CD14-positive monocyte (primary cell): ENCODE results near the gene FANCM. TPM values are rescaled to one million over a fixed set of nuclear protein-coding genes. Genes with fewer than 3 reads are reported as not detected.

Source experiments
- DNase-seq, 3 donors: peaks; one replicate each; pipeline ENCODE4 v3.0.0-alpha.2; 2011 to 2022
- H2AFZ ChIP-seq: 2 replicates; pipeline ENCODE4 v1.6.0; 2012; ENCODE audit warnings: mild to moderate bottlenecking, low read depth, low read length, inconsistent platforms; ENCODE audit not compliant: insufficient read depth, poor library complexity, severe bottlenecking
- H3K27ac ChIP-seq, 2 donors: 1 replicate in 1 of 2; 2 replicates in 1 of 2; pipeline ENCODE4 v1.5.1; 2012 to 2013; ENCODE audit warnings: low read length in 2 of 2, control low read depth in 1 of 2, inconsistent platforms in 1 of 2, low read depth in 1 of 2, mild to moderate bottlenecking in 1 of 2
- H3K27me3 ChIP-seq, 2 donors: one replicate each; pipeline versions ENCODE4 v1.6.0 to v1.6.1; 2011 to 2013; ENCODE audit warnings: low read length in 2 of 2; ENCODE audit not compliant: control insufficient read depth in 2 of 2, insufficient read depth in 2 of 2
- H3K36me3 ChIP-seq, 2 donors: replicated peaks in 1 of 2; 1 replicate in 1 of 2; 2 replicates in 1 of 2; pipeline versions ENCODE4 v1.5.1 to v1.6.1; 2012 to 2013; ENCODE audit warnings: low read length in 2 of 2, control low read depth in 1 of 2, inconsistent platforms in 1 of 2, mild to moderate bottlenecking in 1 of 2; ENCODE audit not compliant: insufficient read depth in 2 of 2, control insufficient read depth in 1 of 2
- H3K4me1 ChIP-seq, 2 donors: 1 replicate in 1 of 2; 2 replicates in 1 of 2; pipeline versions ENCODE4 v1.5.1 to v1.6.1; 2012 to 2013; ENCODE audit warnings: low read length in 2 of 2, control low read depth in 1 of 2, inconsistent platforms in 1 of 2, mild to moderate bottlenecking in 1 of 2, moderate library complexity in 1 of 2; ENCODE audit not compliant: insufficient read depth in 2 of 2, control insufficient read depth in 1 of 2
- H3K4me2 ChIP-seq: replicated peaks from 2 replicates; pipeline ENCODE3; 2012; ENCODE audit warnings: low read length, moderate library complexity, mild to moderate bottlenecking; ENCODE audit not compliant: poor library complexity, severe bottlenecking; ENCODE audit errors: extremely low read depth
- H3K4me3 ChIP-seq, 3 experiments: fragments of 200-600 bp in 1 of 3; sonication (generic) in 1 of 3; replicated peaks in 1 of 3; 1 replicate in 2 of 3; 2 replicates in 1 of 3; pipeline ENCODE4 v1.5.1; 2011 to 2013; ENCODE audit warnings: low read length in 3 of 3, mild to moderate bottlenecking in 3 of 3, control low read depth in 2 of 3, low read depth in 2 of 3, inconsistent platforms in 1 of 3, moderate library complexity in 1 of 3
- H3K79me2 ChIP-seq: 2 replicates; pipeline ENCODE4 v1.6.0; 2012; ENCODE audit warnings: mild to moderate bottlenecking, control low read depth, inconsistent platforms, low read length, moderate library complexity; ENCODE audit not compliant: insufficient read depth
- H3K9ac ChIP-seq: 2 replicates; pipeline ENCODE4 v1.6.0; 2017; ENCODE audit warnings: low read length, mild to moderate bottlenecking; ENCODE audit not compliant: insufficient read depth, poor library complexity, severe bottlenecking
- H3K9me3 ChIP-seq, 2 donors: replicated peaks in 1 of 2; 1 replicate in 1 of 2; 2 replicates in 1 of 2; pipeline versions ENCODE4 v1.5.1 to v1.6.1; 2012 to 2013; ENCODE audit warnings: low read length in 2 of 2, control low read depth in 1 of 2; ENCODE audit not compliant: control insufficient read depth in 1 of 2, insufficient read depth in 1 of 2
- H4K20me1 ChIP-seq: 2 replicates; pipeline ENCODE4 v1.6.0; 2012; ENCODE audit warnings: mild to moderate bottlenecking, low read length, control low read depth, moderate library complexity; ENCODE audit not compliant: insufficient read depth
- H3K27ac Mint-ChIP-seq, 7 donors: one replicate each; pipeline ENCODE4 v1.8.0; 2020; ENCODE audit warnings: mild to moderate bottlenecking in 7 of 7, mixed read lengths in 7 of 7, moderate library complexity in 6 of 7, inconsistent platforms in 2 of 7
- H3K27me3 Mint-ChIP-seq, 3 donors: one replicate each; pipeline ENCODE4 v1.8.0; 2021 to 2022; ENCODE audit warnings: low read depth in 3 of 3, mild to moderate bottlenecking in 3 of 3, mixed read lengths in 3 of 3, moderate library complexity in 3 of 3, inconsistent platforms in 1 of 3
- H3K36me3 Mint-ChIP-seq, 2 donors: one replicate each; pipeline ENCODE4 v1.8.0; 2020; ENCODE audit warnings: mixed read lengths in 2 of 2, inconsistent platforms in 1 of 2, mild to moderate bottlenecking in 1 of 2
- H3K4me1 Mint-ChIP-seq: one replicate; pipeline ENCODE4 v1.8.0; 2020; ENCODE audit warnings: mild to moderate bottlenecking, mixed read lengths
- H3K4me3 Mint-ChIP-seq, 2 donors: one replicate each; pipeline ENCODE4 v1.8.0; 2020; ENCODE audit warnings: mild to moderate bottlenecking in 2 of 2, mixed read lengths in 2 of 2, moderate library complexity in 1 of 2
- H3K9me3 Mint-ChIP-seq, 7 donors: one replicate each; pipeline ENCODE4 v1.8.0; 2020 to 2022; ENCODE audit warnings: mixed read lengths in 7 of 7, mild to moderate bottlenecking in 6 of 7, moderate library complexity in 6 of 7, inconsistent platforms in 2 of 7
- CTCF ChIP-seq: fragments of 200-600 bp; IDR thresholded peaks from one replicate; pipeline ENCODE4 v1.8.0; 2022; ENCODE audit warnings: antibody characterized with exemption, mild to moderate bottlenecking
- WGBS: methylation state at CpG from one replicate; pipeline ENCODE4 v1.1.5; 2013; ENCODE audit warnings: missing lambda C conversion rate; ENCODE audit not compliant: insufficient coverage; 5-methylcytosine and 5-hydroxymethylcytosine counted together
- intact Hi-C, 2 donors: fragments of 100-400 bp; cut with micrococcal nuclease; formaldehyde crosslinking; loops; one replicate each; pipeline versions ENCODE4 v1.15.0 to v1.15.1; 2023
- polyA plus RNA-seq, 3 donors: library from polyadenylated mRNA; depleted of rRNA in 1 of 3; unstranded in 2 of 3; stranded (reverse) in 1 of 3; fragments of 300-500 nt in 2 of 3; fragments of >200 nt in 1 of 3; fragmentation: Illumina TruSeq in 2 of 3; gene quantifications; 1 replicate in 2 of 3; 2 replicates in 1 of 3; pipeline ENCODE4 v1.2.3, GENCODE V29; 2012 to 2021

The FANCM gene
- polyA plus RNA-seq, 3 donors = 0.66 to 1.6 (median 1.2) TPM

DNA sequence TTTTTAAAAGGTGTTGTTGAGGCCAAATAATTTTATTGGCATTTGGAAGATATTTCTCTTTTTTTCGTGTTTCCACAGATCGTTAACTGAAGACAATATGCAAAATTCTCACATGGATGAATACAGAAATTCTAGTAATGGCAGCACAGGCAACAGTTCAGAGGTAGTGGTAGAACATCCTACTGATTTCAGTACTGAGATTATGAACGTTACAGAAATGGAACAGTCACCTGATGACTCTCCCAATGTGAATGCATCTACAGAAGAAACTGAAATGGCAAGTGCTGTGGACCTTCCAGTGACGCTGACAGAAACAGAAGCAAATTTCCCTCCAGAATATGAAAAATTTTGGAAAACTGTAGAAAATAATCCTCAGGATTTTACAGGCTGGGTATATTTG is 40.6 kb upstream of the FANCM start:
- H3K9me3 ChIP-seq = no peaks in the 10 kb centered on the region
- no peak overlapping the region for H2AFZ ChIP-seq
- H3K4me1 ChIP-seq = no peaks in the 10 kb centered on the region
- peaks cover 46% of the 10 kb centered on the region for H3K79me2 ChIP-seq
- no peaks in the 10 kb centered on the region for H3K27me3 ChIP-seq
- WGBS = no CpG with 5 or more reads among the region's 4 CpGs
- Mint-ChIP-seq H3K9me3 (no peaks in the 10 kb centered on the region), H3K27me3 (no peaks in the 10 kb centered on the region), H3K4me3 (no peak overlapping the region), H3K4me1 (no peaks in the 10 kb centered on the region), H3K27ac (no peak overlapping the region), H3K36me3 (peaks cover 46 to 56% of the 10 kb centered on the region in 2 donors)
- no peak overlapping the region for H3K4me3 ChIP-seq
- H3K36me3 ChIP-seq = peaks cover 43 to 61% of the 10 kb centered on the region in 2 donors
- intact Hi-C loops = no loop called here
- TF ChIP-seq CTCF = no peak
- DNase-seq = no peak
- H3K4me2 ChIP-seq = no peak overlapping the region
- no peak overlapping the region for H3K9ac ChIP-seq
- H3K27ac ChIP-seq = no peak overlapping the region
- peaks cover 18% of the 10 kb centered on the region for H4K20me1 ChIP-seq

DNA sequence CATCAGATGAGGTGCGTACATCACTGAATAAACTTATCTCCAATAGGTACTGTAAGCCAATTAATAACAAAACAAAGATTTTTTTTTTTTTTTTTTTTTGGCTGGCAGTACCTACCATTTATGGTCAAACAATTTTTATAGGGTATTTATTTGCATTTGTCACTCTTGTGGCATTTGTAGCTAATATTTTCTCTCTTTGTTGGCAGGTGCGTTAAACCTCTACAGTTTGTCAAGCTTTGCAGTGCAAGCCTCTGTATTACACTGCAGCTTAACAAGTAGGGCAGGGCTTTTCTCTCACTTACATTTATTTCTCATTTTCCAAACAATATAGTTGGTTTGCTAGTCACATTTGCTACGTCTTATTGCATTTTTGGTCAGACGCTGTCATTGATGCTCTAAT is 39.5 kb upstream of the FANCM start:
- no peak overlapping the region for H3K27ac ChIP-seq
- no peak overlapping the region for H3K9ac ChIP-seq
- Mint-ChIP-seq H3K4me3 (no peak overlapping the region), H3K36me3 (peaks cover 55 to 67% of the 10 kb centered on the region in 2 donors), H3K4me1 (no peaks in the 10 kb centered on the region), H3K27ac (no peak overlapping the region), H3K27me3 (no peaks in the 10 kb centered on the region), H3K9me3 (no peaks in the 10 kb centered on the region)
- no peaks in the 10 kb centered on the region for H3K27me3 ChIP-seq
- H3K36me3 ChIP-seq = peaks cover 52 to 71% of the 10 kb centered on the region in 2 donors
- H4K20me1 ChIP-seq = peaks cover 8% of the 10 kb centered on the region
- H3K4me2 ChIP-seq = no peak overlapping the region
- H3K4me1 ChIP-seq = no peaks in the 10 kb centered on the region
- no peak for TF ChIP-seq CTCF
- H2AFZ ChIP-seq = no peak overlapping the region
- no peak overlapping the region for H3K4me3 ChIP-seq
- 100% methylated on average over 2 of the region's 4 CpGs for WGBS
- intact Hi-C loops = no loop called here
- peaks cover 35% of the 10 kb centered on the region for H3K79me2 ChIP-seq
- no peaks in the 10 kb centered on the region for H3K9me3 ChIP-seq
- no peak for DNase-seq
